Progenitor cell of endocrine pancreas (in vitro differentiated cells): ENCODE data around the gene PHF12. TPM values are rescaled to one million over a fixed set of nuclear protein-coding genes. Genes with fewer than 3 reads are reported as not detected.

ENCODE experiments used
- DNase-seq: peaks from one replicate; pipeline ENCODE4 v3.0.0; 2021; ENCODE audit warnings: low spot score; ENCODE audit not compliant: unreplicated experiment
- H3K27ac Mint-ChIP-seq: 2 replicates; pipeline ENCODE4 v1.8.0; 2021; ENCODE audit warnings: mild to moderate bottlenecking, moderate library complexity, mixed read lengths
- H3K27me3 Mint-ChIP-seq: 2 replicates; pipeline ENCODE4 v1.8.0; 2021; ENCODE audit warnings: mixed read lengths
- H3K36me3 Mint-ChIP-seq: 2 replicates; pipeline ENCODE4 v1.8.0; 2022; ENCODE audit warnings: mixed read lengths; ENCODE audit not compliant: insufficient read depth
- H3K4me1 Mint-ChIP-seq: 2 replicates; pipeline ENCODE4 v1.8.0; 2021; ENCODE audit warnings: low read depth, mixed read lengths
- H3K4me3 Mint-ChIP-seq: 2 replicates; pipeline ENCODE4 v1.8.0; 2021; ENCODE audit warnings: low read depth, mild to moderate bottlenecking, moderate library complexity, mixed read lengths
- H3K9me3 Mint-ChIP-seq: 2 replicates; pipeline ENCODE4 v1.8.0; 2021; ENCODE audit warnings: low read depth, mixed read lengths
- CTCF ChIP-seq: fragments of 200-600 bp; sonication (generic); IDR thresholded peaks from one replicate; pipeline ENCODE4 v1.5.0; 2021; ENCODE audit warnings: antibody characterized with exemption, mild to moderate bottlenecking; ENCODE audit not compliant: unreplicated experiment
- total RNA-seq: library from RNA; stranded (reverse); gene quantifications from 2 replicates; pipeline ENCODE4 v1.2.1, GENCODE V29; 2021

The PHF12 gene
- total RNA-seq, 1 donor from 2014 or later, result 71.8 TPM

DNA sequence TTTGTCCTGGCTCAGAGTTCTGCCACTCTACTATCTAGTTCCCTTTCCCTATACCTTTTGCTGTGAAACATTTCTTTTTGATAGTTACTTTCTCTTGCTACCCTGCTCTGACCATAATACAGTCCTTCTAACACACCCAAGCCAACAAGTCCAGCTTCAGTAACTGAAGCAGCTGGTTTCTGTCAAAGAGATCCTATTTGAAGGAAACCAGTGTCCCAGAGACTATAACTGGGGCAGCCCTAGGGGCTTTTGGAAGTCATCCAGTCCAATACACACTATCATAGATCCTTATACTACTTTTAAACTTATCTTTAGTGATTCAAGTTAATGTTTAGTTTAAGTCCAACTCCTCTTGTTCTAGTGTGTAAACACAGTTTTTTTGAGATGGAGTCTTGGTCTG, 31.1 kb downstream of the PHF12 start:
- DNase-seq, result no peak
- no peaks in the 10 kb centered on the region for H3K9me3 Mint-ChIP-seq
- H3K27ac Mint-ChIP-seq, result peak overlapping the region; percentile 67
- TF ChIP-seq CTCF, result no peak
- H3K4me3 Mint-ChIP-seq, result no peak overlapping the region
- H3K36me3 Mint-ChIP-seq, result peaks cover 36% of the 10 kb centered on the region
- H3K27me3 Mint-ChIP-seq, result no peaks in the 10 kb centered on the region
- no peaks in the 10 kb centered on the region for H3K4me1 Mint-ChIP-seq

DNA sequence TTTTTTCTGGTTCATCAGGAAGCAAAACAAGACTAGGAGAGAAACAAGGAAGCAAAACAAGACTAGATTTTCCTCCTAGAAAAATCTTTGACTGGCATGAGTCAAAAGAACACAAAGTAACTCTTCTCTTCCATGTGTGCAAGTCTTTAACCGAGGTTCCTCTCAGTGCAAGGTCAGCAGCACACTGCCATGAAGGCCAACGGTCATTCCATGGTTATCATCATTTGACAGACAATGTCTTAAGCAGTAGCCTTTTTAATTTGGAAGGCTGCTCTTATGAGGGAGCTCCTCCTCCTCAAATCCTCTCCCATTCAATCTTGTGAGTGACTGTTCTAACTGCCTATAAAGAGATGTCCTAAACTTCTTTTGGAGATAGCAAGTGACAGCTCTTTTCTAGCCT, 33.0 kb downstream of the PHF12 start:
- DNase-seq, result no peak
- no peak overlapping the region for H3K4me3 Mint-ChIP-seq
- H3K27me3 Mint-ChIP-seq, result no peaks in the 10 kb centered on the region
- no peaks in the 10 kb centered on the region for H3K4me1 Mint-ChIP-seq
- H3K27ac Mint-ChIP-seq, result no peak overlapping the region
- peaks cover 36% of the 10 kb centered on the region for H3K36me3 Mint-ChIP-seq
- no peak for TF ChIP-seq CTCF
- no peaks in the 10 kb centered on the region for H3K9me3 Mint-ChIP-seq

DNA sequence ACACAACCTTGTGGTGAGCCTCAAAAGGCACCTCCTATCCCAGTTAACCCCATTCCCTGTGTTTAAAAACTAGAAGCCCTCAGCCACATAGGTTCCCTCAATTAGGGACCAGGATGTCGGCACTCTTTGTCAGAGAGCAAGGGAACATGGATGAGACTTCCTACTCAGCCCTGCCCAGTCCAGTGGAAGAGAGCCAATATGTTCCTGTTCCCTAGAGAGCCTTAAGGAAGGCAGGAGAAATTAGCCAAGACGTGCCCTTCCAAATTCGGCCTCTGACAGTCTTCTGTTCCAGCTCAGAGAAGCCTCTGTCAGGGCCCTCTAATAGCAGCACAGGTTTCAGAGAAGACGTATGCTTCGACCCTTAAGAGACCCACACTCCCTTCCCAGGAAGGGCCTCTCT, 33.9 kb downstream of the PHF12 start:
- no peaks in the 10 kb centered on the region for H3K27me3 Mint-ChIP-seq
- H3K27ac Mint-ChIP-seq, result peak overlapping the region; percentile 74
- no peak for DNase-seq
- H3K9me3 Mint-ChIP-seq, result no peaks in the 10 kb centered on the region
- peaks cover 39% of the 10 kb centered on the region for H3K36me3 Mint-ChIP-seq
- no peaks in the 10 kb centered on the region for H3K4me1 Mint-ChIP-seq
- H3K4me3 Mint-ChIP-seq, result no peak overlapping the region
- TF ChIP-seq CTCF, result no peak

GRCh38 chr17:28917029-28917428, 34.3 kb downstream of the PHF12 start:
- TF ChIP-seq CTCF, result no peak
- peak overlapping the region; percentile 49 for H3K27ac Mint-ChIP-seq
- no peaks in the 10 kb centered on the region for H3K4me1 Mint-ChIP-seq
- no peak overlapping the region for H3K4me3 Mint-ChIP-seq
- no peaks in the 10 kb centered on the region for H3K9me3 Mint-ChIP-seq
- DNase-seq, result no peak
- no peaks in the 10 kb centered on the region for H3K27me3 Mint-ChIP-seq
- H3K36me3 Mint-ChIP-seq, result peaks cover 39% of the 10 kb centered on the region

- H3K4me1 Mint-ChIP-seq, result no peaks in the 10 kb centered on the region
- no peaks in the 10 kb centered on the region for H3K27me3 Mint-ChIP-seq
- H3K4me3 Mint-ChIP-seq, result no peak overlapping the region
- DNase-seq, result peak; percentile 25
- peak; percentile 74 for TF ChIP-seq CTCF
- H3K36me3 Mint-ChIP-seq, result peaks cover 37% of the 10 kb centered on the region
- H3K27ac Mint-ChIP-seq, result peak overlapping the region; percentile 49
- H3K9me3 Mint-ChIP-seq, result no peaks in the 10 kb centered on the region
These were observed 34.9 kb downstream of the PHF12 start for GRCh38 chr17:28916302-28916934.
